Activated CD8-positive, alpha-beta memory T cell treated with anti-CD3 and anti-CD28 coated beads for 36 hours (primary cell): Measurements from ENCODE around the gene ANKRD13B. TPM values are rescaled to one million over a fixed set of nuclear protein-coding genes. Genes with fewer than 3 reads are reported as not detected.

Experiments used
- CTCF ChIA-PET: fragments of 350-600 bp; sonication (Branson Sonifier 250); formaldehyde crosslinking; loops from one replicate; lab custom pipeline; 2021; ENCODE audit warnings: antibody characterized with exemption; lab: Charles Lee
- POLR2A ChIA-PET: fragments of 350-600 bp; sonication (Branson Sonifier 250); formaldehyde crosslinking; loops from one replicate; lab custom pipeline; 2021; ENCODE audit warnings: antibody characterized with exemption; lab: Charles Lee
- total RNA-seq, 2 experiments: library from RNA; stranded (reverse); gene quantifications; one replicate each; pipeline ENCODE4 v1.2.3, GENCODE V29; 2021

Gene ANKRD13B
- total RNA-seq, 2 experiments from 2014 or later = 27.4 to 29.5 TPM

GRCh38 chr17:29617125-29617480 is 24.2 kb downstream of the ANKRD13B start:
- ChIA-PET POLR2A (interaction anchor here (0.5 to 2.1 kb wide), 12 partner anchors 9 to 313 kb away, joined by 3 to 17 read pairs (median 4); partner anchors contain the start of genes ABHD15, ANKRD13B, SSH2 and TP53I13), CTCF (interaction anchor here (0.6 to 6.1 kb wide), 29 partner anchors 9 to 326 kb away, joined by 3 to 97 read pairs (median 5); partner anchors contain the start of genes ABHD15, ANKRD13B, SSH2 and TP53I13)

GRCh38 chr17:29617481-29618271 is 24.7 kb downstream of the ANKRD13B start:
- POLR2A ChIA-PET = interaction anchor here (0.6 to 2.1 kb wide), 10 partner anchors 8 to 312 kb away, joined by 3 to 17 read pairs (median 4); partner anchors contain the start of genes ANKRD13B, SSH2 and TP53I13
- CTCF ChIA-PET = interaction anchor here (0.6 to 6.1 kb wide), 32 partner anchors 9 to 327 kb away, joined by 3 to 97 read pairs (median 4); partner anchors contain the start of genes ABHD15, ANKRD13B, SSH2 and TP53I13

GRCh38 chr17:29618272-29619065 is 25.5 kb downstream of the ANKRD13B start:
- POLR2A ChIA-PET = interaction anchor here (0.6 to 2.1 kb wide), 5 partner anchors 26 to 312 kb away, joined by 4 to 17 read pairs (median 5); partner anchors contain the start of genes ANKRD13B, SSH2 and TP53I13
- CTCF ChIA-PET = interaction anchor here (0.8 to 6.1 kb wide), 21 partner anchors 10 to 313 kb away, joined by 3 to 97 read pairs (median 7); partner anchors contain the start of genes ABHD15, ANKRD13B, SSH2 and TP53I13

- CTCF ChIA-PET = interaction anchor here (0.5 to 4.3 kb wide), 3 partner anchors 20 to 257 kb away, joined by 4 to 33 read pairs (median 22); no protein-coding TSS in a partner anchor
- POLR2A ChIA-PET = no interaction called here
These were observed 26.3 kb downstream of the ANKRD13B start for GRCh38 chr17:29619251-29619650.

- ChIA-PET CTCF (no interaction called here), POLR2A (no interaction called here)
These were observed 27.3 kb downstream of the ANKRD13B start for GRCh38 chr17:29620271-29620670.

- ChIA-PET CTCF (no interaction called here), POLR2A (interaction anchor here (0.7 kb wide), 1 partner anchor 101 kb away, joined by 5 read pairs; no protein-coding TSS in a partner anchor)
These were observed 28.0 kb downstream of the ANKRD13B start for GRCh38 chr17:29620779-29621500.

- ChIA-PET CTCF (interaction anchor here (0.5 kb wide), 1 partner anchor 21 kb away, joined by 3 read pairs; no protein-coding TSS in a partner anchor), POLR2A (interaction anchor here (0.7 kb wide), 1 partner anchor 100 kb away, joined by 5 read pairs; no protein-coding TSS in a partner anchor)
These were observed 28.8 kb downstream of the ANKRD13B start for GRCh38 chr17:29621751-29622194.

GRCh38 chr17:29622337-29623282 is 29.7 kb downstream of the ANKRD13B start, which contains the start of gene CORO6:
Gene CORO6, minus strand, starts transcription at chr17:29622912. Its CDS starts 1,491 bp downstream, at chr17:29621421.
- POLR2A ChIA-PET = no interaction called here
- CTCF ChIA-PET = interaction anchor here (0.6 to 1.1 kb wide), 2 partner anchors 17 to 960 kb away, joined by 4 read pairs; no protein-coding TSS in a partner anchor

- POLR2A ChIA-PET = no interaction called here
- CTCF ChIA-PET = interaction anchor here (0.6 to 1.1 kb wide), 2 partner anchors 16 to 959 kb away, joined by 4 read pairs; no protein-coding TSS in a partner anchor
These were observed 30.3 kb downstream of the ANKRD13B start for GRCh38 chr17:29623283-29623647.

- CTCF ChIA-PET = interaction anchor here (0.8 to 1.9 kb wide), 2 partner anchors 14 to 155 kb away, joined by 4 to 9 read pairs; no protein-coding TSS in a partner anchor
- POLR2A ChIA-PET = no interaction called here
These were observed 31.7 kb downstream of the ANKRD13B start for GRCh38 chr17:29624586-29624985.

- ChIA-PET POLR2A (interaction anchor here (1.1 kb wide), 1 partner anchor 8 kb away, joined by 5 read pairs; no protein-coding TSS in a partner anchor), CTCF (interaction anchor here (1.0 to 3.5 kb wide), 3 partner anchors 8 to 14 kb away, joined by 3 to 17 read pairs (median 9); no protein-coding TSS in a partner anchor)
These were observed 32.3 kb downstream of the ANKRD13B start for GRCh38 chr17:29625037-29625750.

GRCh38 chr17:29627951-29628350 is 35.0 kb downstream of the ANKRD13B start:
- POLR2A ChIA-PET = no interaction called here
- CTCF ChIA-PET = interaction anchor here (1.6 to 3.5 kb wide), 2 partner anchors 11 to 13 kb away, joined by 4 to 17 read pairs; no protein-coding TSS in a partner anchor

GRCh38 chr17:29628644-29629043 is 35.7 kb downstream of the ANKRD13B start:
- POLR2A ChIA-PET = no interaction called here

GRCh38 chr17:29629839-29630238 is 36.9 kb downstream of the ANKRD13B start:
- CTCF ChIA-PET = no interaction called here
- POLR2A ChIA-PET = no interaction called here

More at GRCh38 chr17:29628644-29629043, 35.7 kb downstream of the ANKRD13B start:
- CTCF ChIA-PET = interaction anchor here (0.8 to 3.5 kb wide), 3 partner anchors 12 to 15 kb away, joined by 3 to 17 read pairs (median 4); no protein-coding TSS in a partner anchor

GRCh38 chr17:29630630-29631193 is 37.8 kb downstream of the ANKRD13B start:
- CTCF ChIA-PET = interaction anchor here (1.1 kb wide), 1 partner anchor 12 kb away, joined by 3 read pairs; no protein-coding TSS in a partner anchor
- POLR2A ChIA-PET = no interaction called here
